Measurements from ENCODE around the gene LRRC8C. TPM values are rescaled to one million over a fixed set of nuclear protein-coding genes. Genes with fewer than 3 reads are reported as not detected.

The LRRC8C gene
- 10 to 100 TPM in 1 of 2 donors, 1 to 10 TPM in 1; 4.3 to 11.0 TPM for total RNA-seq

DNA sequence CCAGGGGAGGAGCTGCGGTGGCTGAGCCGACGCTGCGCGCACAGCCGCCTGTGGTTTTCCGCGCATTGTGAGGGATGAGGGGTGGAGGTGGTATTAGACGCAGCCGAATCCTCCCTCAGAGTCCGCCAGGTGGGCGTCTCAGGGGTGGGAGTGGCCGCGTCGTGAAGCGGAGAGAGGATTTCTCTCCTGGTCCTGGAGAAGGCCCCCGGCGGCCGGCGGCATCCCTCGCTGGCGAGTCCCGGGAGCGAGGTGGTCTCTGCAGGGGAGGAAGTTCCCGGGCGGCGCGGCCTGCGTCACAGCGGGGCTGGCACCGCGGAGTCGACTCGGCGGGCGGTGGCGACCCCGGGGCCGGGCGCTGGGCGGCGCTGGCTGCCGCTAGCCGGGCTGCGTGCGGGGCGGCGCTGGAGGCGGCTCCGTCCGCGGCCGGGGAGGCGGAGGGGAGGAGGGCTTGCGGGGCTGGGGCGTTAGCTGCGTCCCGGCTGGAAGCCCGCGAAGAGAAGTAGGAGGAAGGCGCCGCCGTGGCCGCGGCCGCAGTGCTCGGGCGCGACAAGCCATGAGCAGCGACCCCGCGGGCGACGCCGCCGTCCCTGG is at the start of gene LRRC8C:
TSS of gene LRRC8C (plus strand) at position 464 of the 591 bp plus-strand sequence. CDS start 53,354 bp downstream, outside the sequence.

Small RNA genes within 50 kb of the gene (small RNA-seq; reads per million reads assigned to genes)
- gene AC093423.1, result 0 reads per million in 2 donors

Other genes with a start within 250 kb of the LRRC8C start
- 10 to 100 TPM in 1 of 2 donors, 1 to 10 TPM in 1; 5.0 to 17.9 TPM for gene LRRC8B, start 108.3 kb upstream of the LRRC8C start, total RNA-seq
- 10 to 100 TPM; 48.5 to 53.9 TPM for gene LRRC8D, start 187.9 kb downstream of the LRRC8C start, total RNA-seq